ENCODE measurements around the gene USP30. TPM values are rescaled to one million over a fixed set of nuclear protein-coding genes. Genes with fewer than 3 reads are reported as not detected.
A peak's percentile ranks its signal among the peaks of the same experiment; 100 is the strongest.

Gene USP30
- total and polyA plus RNA-seq, 9 of the 15 experiments (the other 6 are each of a cell fraction or from before 2014, with no cell fraction given): 1.4 to 15.2 (median 7.0) TPM

- no peak for TF ChIP-seq FOXJ2 (tag; IDR thresholded peaks at IDR 0.05)
These were observed 60.5 kb downstream of the USP30 start (continued) for GRCh38 chr12:109112720-109113465.

GRCh38 chr12:109113661-109114321 lies 61.4 kb downstream of the USP30 start:
- BruUV-seq (replicated peaks): no TSS peak
- 90% methylated on average over 5 of the region's 5 CpGs for whole genome bisulfite sequencing (ENCODE audit: insufficient coverage, low coverage, missing lambda C conversion rate)
- FAIRE-seq (no peak), ATAC-seq (no peak), DNase-seq (ENCODE audit: extremely low read depth in 1 of 4, low spot score in 3 of 4) (no peak)
- no peaks in the 10 kb centered on the region for H3K27me3 ChIP-seq (ENCODE audit: control insufficient read depth in 2 of 2, insufficient read depth in 2 of 2, low read length in 2 of 2)
- peaks cover 14% of the 10 kb centered on the region; the same call in 2 of the 3 replicates for H3K36me3 ChIP-seq (ENCODE audit: control insufficient read depth, insufficient read depth, low read length)
- H3K79me2 ChIP-seq (ENCODE audit: control insufficient read depth, insufficient read depth, low read length): no peaks in the 10 kb centered on the region
- CTCF ChIA-PET (ENCODE audit: low intra/inter-chr PET ratio): no interaction called here
- peak overlapping the region; percentile 52; the same call in 1 of the 2 replicates for H2AFZ ChIP-seq (ENCODE audit: low read depth, low read length)
- no peak overlapping the region for H3K27ac ChIP-seq (ENCODE audit: extremely low read depth, low read depth, low read length)
- no peaks in the 10 kb centered on the region for H3K9me1 ChIP-seq (ENCODE audit: control insufficient read depth, insufficient read depth, low read length)
- no peak overlapping the region for H3K4me2 ChIP-seq (ENCODE audit: insufficient read depth, low read length)
- TF ChIP-seq ZBTB9 (CRISPR knock-in tag; IDR thresholded peaks at IDR 0.05): no peak
- TF ChIP-seq ZNF830 (CRISPR knock-in tag; IDR thresholded peaks at IDR 0.05): no peak
- TF ChIP-seq ZNF121 (CRISPR knock-in tag; conservative IDR thresholded peaks at IDR 0.05): peak; percentile 56; the same call in 1 of the 2 replicates
- H3K9ac ChIP-seq (ENCODE audit: insufficient read depth in 1 of 2, low read depth in 2 of 2, low read length in 2 of 2): no peak overlapping the region
- no peaks in the 10 kb centered on the region for H4K20me1 ChIP-seq (replicated peaks; ENCODE audit: control insufficient read depth, insufficient read depth, low read length)
- in situ Hi-C loops (cut with MboI): loop anchor here (10.0 kb wide), 1 partner anchor 271 kb away; no protein-coding TSS in a partner anchor
- H3K9me3 ChIP-seq (replicated peaks; ENCODE audit: control insufficient read depth, insufficient read depth, low read depth, low read length): no peaks in the 10 kb centered on the region
- H3K4me1 ChIP-seq (replicated peaks in 1 of 2; ENCODE audit: control insufficient read depth in 2 of 2, insufficient read depth in 2 of 2, low read length in 2 of 2): peaks cover 8 to 9% of the 10 kb centered on the region in 2 experiments
- intact Hi-C loops (cut with micrococcal nuclease): loop anchor here (5.0 kb wide), 1 partner anchor 274 kb away; no protein-coding TSS in a partner anchor
- POLR2A ChIA-PET: no interaction called here
- H3K4me3 ChIP-seq: no peak overlapping the region

Data from K562 (cell line).